Measurements from ENCODE around the gene MSH2.
"Not testable (repeated sequence)": the region's sequence is repeated elsewhere in the genome, so short reads cannot be mapped to it uniquely, and the experiment has no call there.

The MSH2 gene

DNA sequence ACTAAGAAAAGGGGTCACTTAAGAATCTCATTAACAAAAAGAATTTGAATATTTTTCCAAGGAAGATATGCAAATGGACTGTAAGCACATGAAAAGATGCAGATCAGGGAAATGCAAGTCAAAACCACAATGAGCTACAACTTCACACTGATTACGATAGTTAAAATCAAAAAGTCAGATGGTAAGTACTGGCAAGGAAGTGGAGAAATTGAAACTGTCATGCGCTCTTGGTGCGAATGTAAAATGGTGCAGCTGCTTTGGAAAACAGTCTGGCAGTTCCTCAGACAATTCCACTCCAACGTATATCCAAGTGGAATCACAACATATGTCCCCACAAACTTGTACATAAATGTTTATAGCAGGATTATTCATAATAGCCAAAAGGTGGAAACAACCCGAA, 81.4 kb downstream of the MSH2 start:
- no peak for DNase-seq

DNA sequence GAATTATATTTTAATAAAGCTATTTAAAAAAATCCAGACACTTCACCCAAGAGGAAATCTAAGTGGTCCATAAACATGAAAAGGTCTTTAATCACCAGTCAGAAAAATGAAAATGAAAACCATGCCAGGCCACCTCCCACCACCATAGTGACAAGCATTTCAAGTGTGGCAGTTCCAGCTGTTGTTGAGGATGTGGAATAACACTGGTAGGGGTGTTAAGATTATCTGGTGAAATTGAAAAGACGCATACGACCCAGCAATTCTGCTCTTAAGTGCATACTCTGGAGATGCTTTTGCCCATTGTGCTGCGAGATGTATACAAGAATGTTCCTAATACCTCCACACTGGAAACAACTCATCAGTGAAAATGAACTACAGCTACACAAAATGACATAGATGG, 82.2 kb downstream of the MSH2 start:
- no peak for DNase-seq

DNA sequence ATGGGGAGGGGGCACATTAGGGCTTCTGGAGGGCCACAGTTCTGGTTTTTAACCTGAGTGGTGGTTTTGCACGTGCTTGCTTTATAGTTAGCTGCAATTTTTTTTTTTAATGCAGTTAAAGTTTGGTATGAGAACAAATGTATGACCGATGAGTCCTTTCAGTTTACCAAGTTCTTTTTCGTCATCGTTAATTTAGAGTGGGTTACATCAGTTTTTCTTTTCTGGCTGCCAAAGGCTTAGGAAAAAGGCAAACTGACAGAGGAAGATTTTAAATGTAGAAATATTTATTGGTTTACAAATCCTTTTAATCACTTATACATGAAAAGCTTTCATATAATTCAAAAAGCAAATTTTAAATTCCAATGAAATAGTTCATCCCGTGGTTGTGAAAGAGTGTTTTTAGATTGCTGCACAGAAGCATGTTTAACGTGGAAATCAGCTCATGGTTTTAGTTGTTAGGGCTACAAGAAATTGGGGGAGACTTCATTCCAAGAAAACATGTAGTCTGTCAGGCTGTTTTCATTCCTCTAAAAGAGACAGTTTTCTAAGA, 82.9 kb downstream of the MSH2 start:
- peak; percentile 28 for DNase-seq

DNA sequence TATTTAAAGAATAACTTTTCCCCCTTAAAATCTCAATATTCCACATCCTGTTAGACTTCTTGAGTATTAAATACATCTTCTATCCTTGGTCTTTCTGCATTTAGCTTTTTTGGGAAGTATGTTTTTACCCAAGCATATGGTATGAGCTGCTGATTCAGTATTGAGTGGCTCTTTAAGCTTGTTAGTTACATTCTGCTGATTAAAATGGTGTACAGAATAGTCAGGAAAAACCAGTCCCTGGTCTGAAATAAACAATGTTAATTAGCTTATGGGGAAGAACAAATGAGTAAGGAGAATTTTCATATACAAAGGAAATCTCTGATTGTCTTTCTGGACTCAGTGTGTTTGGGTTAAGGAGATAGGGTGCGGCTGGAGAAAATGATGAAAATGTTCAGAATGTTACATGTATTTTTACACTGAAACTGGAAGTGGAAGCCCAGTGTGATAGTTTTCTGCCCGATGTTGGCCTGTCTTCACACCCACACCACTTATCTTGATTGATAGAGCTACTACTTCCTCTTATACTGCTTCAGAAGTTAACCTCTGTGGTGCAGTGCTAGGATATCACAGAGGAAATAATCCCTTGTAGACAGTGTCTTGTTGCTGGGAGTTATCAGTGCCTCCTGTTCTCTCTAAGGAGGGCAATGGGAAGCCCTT, 84.0 kb downstream of the MSH2 start:
- DNase-seq: no peak

DNA sequence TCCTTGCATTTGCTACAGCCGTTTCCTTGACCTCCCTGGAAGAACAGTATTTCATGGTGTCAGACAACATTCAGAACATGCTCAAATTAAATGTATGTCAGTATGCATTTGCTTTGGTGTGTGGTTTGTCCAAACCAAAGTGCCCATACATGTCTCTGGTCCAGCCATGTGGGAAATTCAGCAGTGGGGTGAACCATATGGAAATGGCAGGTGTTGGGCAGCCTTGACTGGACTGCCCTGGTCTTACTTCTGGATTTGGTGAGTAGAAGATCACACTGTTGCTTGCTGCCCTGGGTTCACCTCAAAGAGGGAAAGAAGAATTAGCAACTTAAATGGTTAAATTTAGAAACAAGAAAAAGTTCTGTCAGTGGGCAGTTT, 84.5 kb downstream of the MSH2 start:
- DNase-seq: no peak

DNA sequence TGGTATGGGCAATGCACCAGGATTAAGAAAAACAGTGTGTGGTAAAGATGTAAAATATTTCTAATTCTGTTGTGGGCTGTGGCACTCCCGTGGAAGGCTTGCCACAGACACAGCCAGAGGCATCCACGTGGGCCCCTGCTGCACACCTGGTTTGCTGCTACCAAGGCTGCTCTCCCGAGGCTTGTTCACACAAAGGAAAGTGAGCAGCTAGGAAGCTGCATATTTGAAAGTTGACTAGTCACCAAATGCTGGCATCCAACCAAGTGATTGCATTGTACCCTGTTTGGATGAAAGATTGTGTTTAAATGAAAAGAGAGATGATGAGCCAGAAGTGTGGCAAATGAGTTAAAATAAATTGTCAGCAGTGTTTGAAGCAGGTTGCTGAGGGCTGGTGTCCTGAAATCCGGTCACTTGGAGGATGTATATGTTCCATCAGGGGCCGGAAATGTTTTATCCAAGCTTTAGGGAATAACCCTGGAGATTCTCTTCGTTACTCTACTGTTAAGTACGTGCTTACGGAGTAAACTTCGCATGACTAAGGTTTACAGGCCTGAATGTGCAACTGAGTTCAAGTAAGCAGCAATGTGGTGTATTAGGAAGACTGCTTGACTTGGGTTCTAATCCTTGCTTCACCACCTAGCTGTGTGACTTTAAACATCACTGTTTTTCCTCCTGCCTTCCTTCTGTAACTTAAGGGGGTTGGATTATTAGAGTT, 86.1 kb downstream of the MSH2 start:
- DNase-seq: peak; percentile 75

DNA sequence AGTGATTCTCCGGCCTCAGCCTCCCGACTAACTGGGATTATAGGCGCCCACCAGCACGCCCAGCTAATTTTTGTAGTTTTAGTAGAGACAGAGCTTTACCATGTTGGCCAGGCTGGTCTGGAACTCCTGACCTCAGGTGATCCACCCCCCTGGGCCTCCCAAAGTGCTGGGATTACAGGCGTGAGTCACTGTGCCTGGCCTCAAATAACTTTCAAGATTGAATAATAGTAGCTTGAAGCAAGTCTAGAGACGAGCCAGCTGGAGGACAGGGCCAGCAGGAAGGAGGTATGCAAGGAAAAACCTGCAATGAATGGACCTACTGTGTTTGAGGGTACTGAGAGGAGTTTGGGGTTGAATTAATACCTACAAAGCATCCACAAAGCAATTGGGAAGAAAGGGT, 87.5 kb downstream of the MSH2 start:
- no peak for DNase-seq

DNA sequence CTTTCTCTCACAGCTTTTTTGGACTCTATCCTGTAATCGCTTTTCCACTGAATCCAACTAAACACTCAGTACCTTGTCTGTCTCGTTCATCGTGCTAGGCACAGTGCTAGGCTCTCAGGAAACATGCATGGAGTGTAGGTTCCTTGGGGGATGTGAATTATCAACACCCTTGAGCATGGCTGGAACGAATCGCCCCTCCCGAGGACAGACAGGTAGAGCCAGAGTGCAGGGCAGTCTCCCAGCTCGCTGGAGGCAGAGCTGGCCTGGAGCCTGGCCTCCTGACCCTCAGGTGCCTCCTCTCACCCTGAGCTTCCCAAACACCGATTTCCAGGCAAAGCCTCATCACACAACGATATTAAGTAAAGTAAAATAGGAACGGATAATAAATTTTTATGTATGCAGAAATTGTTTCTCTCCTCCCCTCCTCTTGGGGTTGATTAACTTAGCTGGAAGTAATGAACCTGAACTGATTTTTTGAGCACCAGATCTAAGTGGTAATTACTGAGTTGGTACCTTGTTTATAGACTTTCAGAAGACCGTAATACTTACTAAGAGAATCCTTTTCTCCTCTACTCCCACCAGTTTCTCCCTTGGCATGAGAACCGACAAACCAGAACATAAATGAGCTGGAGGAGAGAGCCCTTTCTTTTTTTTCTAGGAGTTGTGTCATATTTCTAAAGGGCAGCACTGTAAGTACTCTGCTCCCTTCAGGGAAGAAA, 90.5 kb downstream of the MSH2 start:
- DNase-seq: no peak

DNA sequence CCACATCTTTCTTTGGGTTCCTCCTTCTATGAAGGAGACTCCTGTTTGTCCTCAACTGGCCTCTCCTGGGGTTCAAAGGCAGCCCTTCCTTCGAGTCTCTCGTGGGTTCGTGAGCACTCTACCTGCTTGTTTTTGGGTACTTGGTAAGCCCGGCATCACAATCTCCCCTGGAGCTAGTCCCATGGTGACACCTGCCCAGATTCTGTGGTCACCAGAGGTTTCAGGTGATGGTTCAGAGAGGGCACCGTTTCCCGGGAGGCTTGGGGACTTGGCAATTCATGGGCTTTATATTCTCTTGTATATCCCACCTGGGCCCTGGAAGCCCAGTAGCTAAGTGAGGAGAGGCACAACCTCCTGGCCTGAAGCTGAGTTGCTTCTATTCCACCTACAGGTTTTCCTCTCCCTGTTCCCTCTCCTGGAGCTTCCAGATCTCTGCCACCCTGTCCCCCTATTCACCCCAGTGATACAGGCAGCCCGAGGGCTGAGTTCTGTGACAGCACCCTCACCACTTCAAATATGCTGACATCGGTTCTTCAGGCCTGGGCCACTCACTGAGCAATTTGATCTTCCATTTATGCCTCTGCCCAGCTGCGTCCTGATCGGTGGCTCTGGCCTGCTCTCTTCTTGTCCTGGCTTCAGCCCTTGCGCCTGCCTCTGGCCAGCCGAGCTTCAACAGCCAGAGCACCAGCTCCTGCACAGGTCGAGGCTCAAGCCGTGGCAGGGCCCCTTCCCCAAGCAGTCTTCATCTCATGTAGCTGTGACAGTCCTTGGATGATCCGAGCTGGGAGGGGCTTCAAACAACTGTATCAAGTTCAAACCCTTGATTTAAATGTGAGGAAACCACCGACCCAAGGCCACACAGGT, 91.5 kb downstream of the MSH2 start:
- DNase-seq: no peak

DNA sequence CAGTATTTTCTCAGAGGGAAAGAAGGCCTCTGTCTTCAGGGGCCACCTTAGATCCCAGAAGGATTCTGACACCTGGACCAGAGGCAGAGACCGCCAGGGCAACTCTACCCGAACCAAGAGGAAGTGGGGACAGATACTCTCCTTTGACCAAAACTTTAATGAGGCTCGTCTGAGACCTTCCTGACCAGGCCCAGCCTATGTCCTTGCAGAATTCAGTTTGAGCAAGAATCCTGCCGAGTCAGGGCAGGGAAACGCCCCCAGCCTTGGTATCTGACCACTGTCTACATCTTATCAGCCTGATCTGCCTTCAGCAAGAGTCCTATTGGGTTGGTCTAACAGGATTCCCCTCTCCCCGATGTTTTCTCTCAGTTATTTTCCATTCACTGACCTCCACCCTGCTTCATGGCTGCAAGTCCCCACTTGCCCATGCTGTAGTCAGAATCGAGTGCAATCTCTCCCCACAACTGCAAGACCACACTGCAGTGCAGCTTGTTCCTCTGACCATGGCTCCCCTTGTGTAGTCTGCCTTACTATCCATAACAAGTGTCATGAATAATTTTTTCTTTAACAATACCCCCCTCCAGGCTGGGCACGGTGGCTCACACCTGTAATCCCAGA, 95.0 kb downstream of the MSH2 start:
- no peak for DNase-seq

DNA sequence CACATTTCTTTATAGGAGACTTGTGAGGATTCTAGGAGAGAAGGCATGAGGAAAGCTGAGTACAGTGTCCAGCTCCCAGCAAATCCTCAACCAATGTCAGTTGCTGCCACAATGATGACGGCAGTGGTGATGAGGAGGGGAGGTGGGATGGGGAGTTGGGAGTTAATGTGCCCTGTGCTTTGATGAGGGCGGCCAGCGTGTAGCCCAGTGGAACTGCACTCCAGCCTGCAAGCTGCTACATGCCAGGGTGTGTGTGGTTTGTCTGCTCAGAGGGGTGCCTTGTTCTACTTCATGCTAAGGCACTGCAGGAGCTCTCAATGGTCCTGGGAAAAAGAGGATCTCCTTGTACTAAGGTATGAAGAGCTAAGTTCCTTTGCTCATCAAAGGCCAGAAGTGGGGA, 96.1 kb downstream of the MSH2 start:
- no peak for DNase-seq

DNA sequence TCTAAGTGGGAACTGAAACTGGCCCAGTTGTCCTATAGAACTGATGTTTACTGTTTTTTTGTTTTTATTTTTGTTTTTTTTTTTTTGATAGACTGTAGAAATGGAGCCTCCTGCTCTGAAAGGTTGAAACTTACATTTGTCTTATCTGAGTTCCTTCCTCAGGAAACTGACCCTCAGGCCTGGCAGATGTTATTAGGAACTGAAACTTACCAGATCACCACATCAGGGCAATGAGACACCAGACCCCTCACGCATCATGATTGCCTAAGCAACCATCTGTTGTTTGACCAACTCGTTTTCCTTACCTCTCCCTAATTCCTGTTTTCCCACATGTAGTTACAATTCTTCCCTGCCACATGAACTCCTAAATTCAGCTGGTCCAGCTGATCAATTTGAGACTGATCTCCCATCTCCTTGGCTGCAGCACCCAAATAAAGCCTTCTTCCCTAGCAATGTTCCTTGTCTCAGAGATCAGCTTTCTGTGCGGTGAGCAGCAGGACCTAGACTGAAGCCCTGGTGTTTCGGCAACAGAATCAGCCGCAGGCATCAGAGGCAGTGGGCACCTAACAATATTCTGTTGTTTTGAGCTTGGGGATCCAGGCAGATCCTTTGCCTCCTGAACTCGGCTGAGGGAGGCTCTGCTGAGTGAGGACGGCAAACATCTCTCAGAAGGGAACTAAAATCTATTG, 96.8 kb downstream of the MSH2 start:
- no peak for DNase-seq

DNA sequence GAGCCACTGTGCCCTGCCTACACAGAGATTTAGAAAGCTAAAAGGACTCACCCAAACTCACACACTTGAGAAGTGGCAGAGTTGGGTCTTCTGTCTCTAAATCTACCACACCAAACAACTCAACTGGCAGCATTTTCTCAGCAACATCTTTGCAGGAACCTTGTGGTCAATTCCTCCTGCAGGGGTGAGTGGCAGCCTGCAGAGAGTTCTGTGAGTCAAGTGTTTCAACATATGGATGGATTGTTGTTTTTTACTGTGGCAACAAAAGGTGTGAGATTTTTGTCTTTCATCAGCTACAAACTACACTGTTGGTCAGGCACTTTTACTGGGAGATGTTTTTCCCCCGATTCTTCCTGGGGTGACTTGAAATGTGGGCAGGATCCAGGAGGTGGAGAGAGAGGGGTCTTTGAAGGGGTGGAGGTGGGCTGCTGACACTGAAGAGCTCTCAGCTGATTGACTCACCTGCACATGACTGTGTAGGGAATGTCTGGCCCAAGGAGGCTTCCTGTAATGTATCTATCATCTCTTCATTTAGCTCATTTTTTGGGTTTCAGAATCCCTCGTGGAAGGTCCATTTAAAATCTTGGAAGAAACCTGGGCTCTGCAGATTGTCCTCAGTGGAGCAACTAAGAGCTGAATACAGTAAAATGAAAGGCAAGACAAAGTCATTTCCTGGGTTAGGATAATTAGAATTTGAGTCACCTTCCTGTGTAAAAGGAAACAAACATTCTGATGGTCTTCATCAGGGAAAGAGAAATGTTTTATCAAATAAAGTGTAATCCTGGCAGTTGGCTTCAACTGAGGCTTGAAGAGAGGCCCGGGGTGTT, 98.6 kb downstream of the MSH2 start:
- DNase-seq: peak; percentile 49

DNA sequence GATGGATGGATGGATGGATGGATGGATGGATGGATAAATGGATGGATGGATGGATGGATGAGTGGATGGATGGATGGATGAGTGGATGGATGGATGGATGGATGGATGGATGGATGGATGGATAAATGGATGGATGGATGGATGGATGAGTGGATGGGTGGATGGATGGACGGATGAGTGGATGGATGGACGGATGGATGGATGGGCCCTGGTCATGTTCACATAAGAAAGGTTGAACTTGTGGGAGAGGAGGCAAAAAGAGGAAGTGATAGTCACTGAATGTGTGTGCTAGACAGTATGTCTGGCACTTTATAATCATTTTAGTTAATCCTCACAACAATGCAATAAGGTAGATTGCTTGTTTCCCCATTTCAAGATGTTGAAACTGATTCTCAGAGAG, 99.5 kb downstream of the MSH2 start:
- DNase-seq: not testable (repeated sequence)

DNA sequence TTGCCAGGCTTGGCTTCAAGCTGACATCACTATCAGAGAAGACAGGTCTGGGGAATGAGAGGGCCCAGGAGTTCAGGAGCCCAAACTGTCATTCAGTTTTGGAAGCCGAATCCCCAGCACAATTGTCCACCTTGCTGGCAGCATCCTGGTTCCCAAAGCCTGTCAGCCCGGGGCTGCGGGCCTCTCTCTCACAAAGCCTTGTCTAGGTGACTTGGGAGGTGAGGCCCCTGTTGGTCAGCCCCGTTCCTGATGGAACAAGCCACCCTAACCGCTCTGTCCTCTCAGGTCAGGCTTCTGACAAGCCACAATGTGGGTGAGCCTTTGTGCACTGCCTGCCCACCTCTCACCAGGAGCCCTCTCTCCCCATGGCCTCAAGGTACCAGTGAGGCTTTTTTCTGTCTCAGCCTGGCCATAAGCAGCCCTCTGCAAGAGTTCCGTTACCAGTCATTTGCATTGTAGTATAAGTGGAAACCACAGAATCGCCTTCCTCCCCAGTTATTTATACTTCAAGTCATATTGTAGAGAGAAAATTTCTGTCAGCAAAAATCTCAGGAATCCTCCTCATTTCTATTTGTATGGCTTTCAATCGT, 100.6 kb downstream of the MSH2 start:
- DNase-seq: no peak

DNA sequence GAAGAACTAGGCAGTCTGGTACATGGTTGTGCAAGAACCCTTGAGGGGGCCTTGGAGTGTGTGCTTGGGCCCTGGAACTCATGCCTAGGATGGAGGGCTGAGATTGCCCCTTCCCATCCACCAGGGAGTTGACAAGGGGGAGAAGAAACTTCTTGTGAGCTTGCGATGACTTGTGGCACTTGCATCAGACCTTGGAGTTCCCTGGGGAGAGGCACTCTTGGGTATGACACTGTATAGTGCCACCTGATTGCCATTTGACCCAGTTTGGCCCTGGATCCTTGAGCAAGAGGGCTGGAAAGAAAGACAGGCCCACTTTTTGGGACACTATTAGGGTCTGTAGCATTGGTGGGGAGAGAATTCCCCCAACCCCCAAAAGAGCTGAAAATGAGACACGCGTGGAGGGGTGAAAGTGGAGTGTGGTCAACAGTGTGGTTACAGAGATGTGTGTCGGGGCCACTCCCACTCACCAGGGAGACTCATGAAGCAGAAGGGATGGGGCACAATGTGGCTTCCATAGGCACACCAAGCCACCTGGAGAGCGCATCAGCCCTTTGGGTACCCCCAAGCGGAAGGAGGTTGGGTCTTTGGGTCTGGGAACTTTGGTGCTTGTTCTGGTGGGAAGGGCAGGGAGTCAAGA, 101.3 kb downstream of the MSH2 start:
- DNase-seq: no peak

DNA sequence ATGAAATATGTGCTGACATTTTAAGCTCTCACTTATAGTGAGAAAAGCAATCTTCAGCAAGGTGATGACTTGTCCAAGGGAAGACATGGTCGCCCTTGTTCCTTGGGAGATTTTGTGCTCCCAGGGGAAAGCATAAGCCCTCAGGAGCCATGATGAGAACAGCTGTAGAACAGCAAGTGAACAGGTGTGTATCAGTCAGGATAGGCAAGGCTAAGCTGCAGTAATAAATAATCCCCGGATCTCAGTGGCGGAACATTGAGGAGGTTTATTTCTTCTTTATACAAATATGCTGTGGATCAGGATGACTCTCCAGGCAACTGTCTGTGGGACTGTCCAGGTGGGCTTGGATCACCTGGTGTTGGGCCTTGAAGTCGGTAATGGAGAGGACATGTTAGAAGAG, 103.1 kb downstream of the MSH2 start:
- DNase-seq: no peak

DNA sequence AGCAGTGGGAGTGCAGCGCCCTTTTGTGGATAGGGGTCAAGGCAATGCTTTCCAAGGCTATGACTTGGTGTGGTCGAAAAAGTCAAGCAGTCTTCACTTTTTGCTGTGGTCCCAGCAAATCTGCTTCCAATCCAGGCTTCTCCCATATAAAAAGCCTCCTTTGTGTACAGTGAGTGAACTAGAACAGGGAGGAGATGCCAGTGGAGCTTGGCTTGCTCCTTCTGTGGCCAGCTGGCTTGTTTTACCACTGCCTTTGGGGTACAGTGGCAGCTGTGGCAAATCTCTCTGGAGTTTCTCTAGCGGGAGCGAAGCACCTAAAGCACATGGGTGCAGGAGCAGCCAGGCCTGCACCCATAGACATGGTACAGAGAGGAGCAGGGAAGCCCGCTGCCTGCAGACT, 103.5 kb downstream of the MSH2 start:
- no peak for DNase-seq

DNA sequence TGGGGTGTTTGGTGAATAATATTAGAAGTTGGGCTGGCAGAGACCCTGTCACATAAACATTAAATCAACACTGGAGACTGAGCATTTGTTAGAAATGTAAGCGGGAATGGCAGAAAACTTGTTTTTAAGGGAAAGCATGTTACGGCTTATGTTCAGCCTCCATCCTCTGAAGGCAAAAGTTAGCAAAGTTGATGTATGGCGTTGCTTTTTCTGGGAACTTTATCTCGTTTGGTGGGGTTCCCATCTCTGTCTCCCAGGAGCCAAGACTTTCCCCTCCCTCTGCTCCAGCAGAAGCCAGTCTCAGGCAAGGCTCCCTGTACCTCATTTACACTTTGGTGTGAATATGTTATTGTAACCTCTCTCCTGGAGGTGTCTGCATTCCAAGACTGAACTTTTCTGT, 105.1 kb downstream of the MSH2 start:
- DNase-seq: no peak

DNA sequence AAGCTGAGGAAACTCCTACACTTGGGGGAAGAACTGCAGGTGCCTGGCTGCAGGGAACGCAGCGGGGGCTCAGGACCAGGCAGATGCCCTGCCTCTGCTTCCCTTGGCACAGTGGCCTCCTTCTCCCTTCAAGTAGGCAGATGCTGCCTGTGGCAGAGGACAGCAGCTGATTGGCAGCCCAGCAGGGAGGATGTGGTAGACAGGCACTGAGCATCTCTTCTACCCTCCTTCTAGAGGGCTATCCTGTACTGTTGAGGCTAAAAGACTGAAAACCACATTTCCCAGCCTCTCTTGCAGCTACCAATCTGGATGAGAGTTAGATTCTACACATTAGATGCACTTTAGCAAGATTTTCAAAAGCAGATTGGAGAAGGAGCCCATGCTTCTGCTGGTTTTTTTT, 105.7 kb downstream of the MSH2 start:
- DNase-seq: no peak
